ENCODE data around the gene DDX49. TPM values are rescaled to one million over a fixed set of nuclear protein-coding genes. Genes with fewer than 3 reads are reported as not detected.

The DDX49 gene
- polyA plus RNA-seq, 1 of the 3 experiments (the other 2 are of a cell fraction) = 86.8 TPM

DNA sequence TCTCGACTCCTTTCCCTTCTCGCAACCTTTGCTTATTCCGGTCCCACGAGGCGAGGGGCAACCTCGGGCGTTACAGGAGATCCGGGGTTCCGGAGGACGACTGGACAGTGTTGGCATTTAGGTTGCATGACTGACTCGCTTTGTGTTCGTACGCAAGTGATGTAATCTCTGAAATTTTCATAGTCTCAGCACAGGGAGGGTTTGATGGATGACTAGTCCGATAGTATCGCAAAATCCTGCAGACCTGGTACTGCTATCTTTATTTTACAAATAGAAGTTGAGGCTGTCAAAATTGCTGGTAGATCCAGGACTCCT, 342 bp downstream of the DDX49 start:
- Histone ChIP-seq H3F3A (replicated peaks; ENCODE audit: insufficient read depth) (peaks cover 15% of the 10 kb centered on the region), H3K4me1 (ENCODE audit: control insufficient read depth in 1 of 2, insufficient read depth in 2 of 2, low read depth in 1 of 2, low read length in 1 of 2) (peaks cover 5 to 12% of the 10 kb centered on the region in 2 experiments; a peak in 2 of 4 replicates), H3K79me2 (ENCODE audit: insufficient read depth) (peaks cover 71% of the 10 kb centered on the region), H4K20me1 (ENCODE audit: insufficient read depth) (peaks cover 32% of the 10 kb centered on the region), H3K9me2 (no peaks in the 10 kb centered on the region), H3K4me2 (peak overlapping the region; percentile 86), H3K9me3 (no peaks in the 10 kb centered on the region), H3K9ac (peak overlapping the region; percentile 79), H3K27me3 (ENCODE audit: insufficient read depth) (no peaks in the 10 kb centered on the region), H3K4me3 (ENCODE audit: low read depth in 2 of 2, low read length in 1 of 2) (peak overlapping the region; percentile 89 to 92), H2AFZ (ENCODE audit: low read depth) (no peak overlapping the region), H3K27ac (ENCODE audit: low read depth in 2 of 2, low read length in 1 of 2) (peak overlapping the region; percentile 35 to 54; a peak in 3 of 4 replicates), H3K36me3 (replicated peaks in 1 of 2; ENCODE audit: control insufficient read depth in 1 of 2, insufficient read depth in 2 of 2, low read length in 1 of 2) (peaks cover 28% of the 10 kb centered on the region in 2 experiments)
- TF ChIP-seq, protein P1, sequence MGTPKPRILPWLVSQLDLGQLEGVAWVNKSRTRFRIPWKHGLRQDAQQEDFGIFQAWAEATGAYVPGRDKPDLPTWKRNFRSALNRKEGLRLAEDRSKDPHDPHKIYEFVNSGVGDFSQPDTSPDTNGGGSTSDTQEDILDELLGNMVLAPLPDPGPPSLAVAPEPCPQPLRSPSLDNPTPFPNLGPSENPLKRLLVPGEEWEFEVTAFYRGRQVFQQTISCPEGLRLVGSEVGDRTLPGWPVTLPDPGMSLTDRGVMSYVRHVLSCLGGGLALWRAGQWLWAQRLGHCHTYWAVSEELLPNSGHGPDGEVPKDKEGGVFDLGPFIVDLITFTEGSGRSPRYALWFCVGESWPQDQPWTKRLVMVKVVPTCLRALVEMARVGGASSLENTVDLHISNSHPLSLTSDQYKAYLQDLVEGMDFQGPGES (IDR thresholded peaks at IDR 0.05; ENCODE audit: low read depth, low read length) = no peak
- no peak for TF ChIP-seq EZH2phosphoT487 (IDR thresholded peaks at IDR 0.05; ENCODE audit: borderline replicate concordance, low read depth)
- TF ChIP-seq RXRA (IDR thresholded peaks at IDR 0.05; ENCODE audit: borderline replicate concordance, low read depth) = no peak
- TF ChIP-seq, protein P2, sequence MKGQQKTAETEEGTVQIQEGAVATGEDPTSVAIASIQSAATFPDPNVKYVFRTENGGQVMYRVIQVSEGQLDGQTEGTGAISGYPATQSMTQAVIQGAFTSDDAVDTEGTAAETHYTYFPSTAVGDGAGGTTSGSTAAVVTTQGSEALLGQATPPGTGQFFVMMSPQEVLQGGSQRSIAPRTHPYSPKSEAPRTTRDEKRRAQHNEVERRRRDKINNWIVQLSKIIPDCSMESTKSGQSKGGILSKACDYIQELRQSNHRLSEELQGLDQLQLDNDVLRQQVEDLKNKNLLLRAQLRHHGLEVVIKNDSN (IDR thresholded peaks at IDR 0.05; ENCODE audit: borderline replicate concordance, low read depth) = no peak
- TF ChIP-seq MEF2A (IDR thresholded peaks at IDR 0.05; ENCODE audit: borderline replicate concordance, low read depth) = no peak
- TF ChIP-seq, protein P3, sequence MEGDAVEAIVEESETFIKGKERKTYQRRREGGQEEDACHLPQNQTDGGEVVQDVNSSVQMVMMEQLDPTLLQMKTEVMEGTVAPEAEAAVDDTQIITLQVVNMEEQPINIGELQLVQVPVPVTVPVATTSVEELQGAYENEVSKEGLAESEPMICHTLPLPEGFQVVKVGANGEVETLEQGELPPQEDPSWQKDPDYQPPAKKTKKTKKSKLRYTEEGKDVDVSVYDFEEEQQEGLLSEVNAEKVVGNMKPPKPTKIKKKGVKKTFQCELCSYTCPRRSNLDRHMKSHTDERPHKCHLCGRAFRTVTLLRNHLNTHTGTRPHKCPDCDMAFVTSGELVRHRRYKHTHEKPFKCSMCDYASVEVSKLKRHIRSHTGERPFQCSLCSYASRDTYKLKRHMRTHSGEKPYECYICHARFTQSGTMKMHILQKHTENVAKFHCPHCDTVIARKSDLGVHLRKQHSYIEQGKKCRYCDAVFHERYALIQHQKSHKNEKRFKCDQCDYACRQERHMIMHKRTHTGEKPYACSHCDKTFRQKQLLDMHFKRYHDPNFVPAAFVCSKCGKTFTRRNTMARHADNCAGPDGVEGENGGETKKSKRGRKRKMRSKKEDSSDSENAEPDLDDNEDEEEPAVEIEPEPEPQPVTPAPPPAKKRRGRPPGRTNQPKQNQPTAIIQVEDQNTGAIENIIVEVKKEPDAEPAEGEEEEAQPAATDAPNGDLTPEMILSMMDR (IDR thresholded peaks at IDR 0.05) = no peak
- no peak for TF ChIP-seq ELF1 (IDR thresholded peaks at IDR 0.05)
- TF ChIP-seq JUND (IDR thresholded peaks at IDR 0.05) = no peak
- no peak for TF ChIP-seq RCOR1 (IDR thresholded peaks at IDR 0.05; ENCODE audit: low read length)
- no peak for TF ChIP-seq NRF1 (IDR thresholded peaks at IDR 0.05; ENCODE audit: low read depth, low read length)
- TF ChIP-seq FOXJ3 (CRISPR knock-in tag; IDR thresholded peaks at IDR 0.05) = no peak
- TF ChIP-seq, protein P4, sequence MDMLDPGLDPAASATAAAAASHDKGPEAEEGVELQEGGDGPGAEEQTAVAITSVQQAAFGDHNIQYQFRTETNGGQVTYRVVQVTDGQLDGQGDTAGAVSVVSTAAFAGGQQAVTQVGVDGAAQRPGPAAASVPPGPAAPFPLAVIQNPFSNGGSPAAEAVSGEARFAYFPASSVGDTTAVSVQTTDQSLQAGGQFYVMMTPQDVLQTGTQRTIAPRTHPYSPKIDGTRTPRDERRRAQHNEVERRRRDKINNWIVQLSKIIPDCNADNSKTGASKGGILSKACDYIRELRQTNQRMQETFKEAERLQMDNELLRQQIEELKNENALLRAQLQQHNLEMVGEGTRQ (IDR thresholded peaks at IDR 0.05; ENCODE audit: borderline replicate concordance, low read depth, low read length) = no peak
- TF ChIP-seq, protein P5, sequence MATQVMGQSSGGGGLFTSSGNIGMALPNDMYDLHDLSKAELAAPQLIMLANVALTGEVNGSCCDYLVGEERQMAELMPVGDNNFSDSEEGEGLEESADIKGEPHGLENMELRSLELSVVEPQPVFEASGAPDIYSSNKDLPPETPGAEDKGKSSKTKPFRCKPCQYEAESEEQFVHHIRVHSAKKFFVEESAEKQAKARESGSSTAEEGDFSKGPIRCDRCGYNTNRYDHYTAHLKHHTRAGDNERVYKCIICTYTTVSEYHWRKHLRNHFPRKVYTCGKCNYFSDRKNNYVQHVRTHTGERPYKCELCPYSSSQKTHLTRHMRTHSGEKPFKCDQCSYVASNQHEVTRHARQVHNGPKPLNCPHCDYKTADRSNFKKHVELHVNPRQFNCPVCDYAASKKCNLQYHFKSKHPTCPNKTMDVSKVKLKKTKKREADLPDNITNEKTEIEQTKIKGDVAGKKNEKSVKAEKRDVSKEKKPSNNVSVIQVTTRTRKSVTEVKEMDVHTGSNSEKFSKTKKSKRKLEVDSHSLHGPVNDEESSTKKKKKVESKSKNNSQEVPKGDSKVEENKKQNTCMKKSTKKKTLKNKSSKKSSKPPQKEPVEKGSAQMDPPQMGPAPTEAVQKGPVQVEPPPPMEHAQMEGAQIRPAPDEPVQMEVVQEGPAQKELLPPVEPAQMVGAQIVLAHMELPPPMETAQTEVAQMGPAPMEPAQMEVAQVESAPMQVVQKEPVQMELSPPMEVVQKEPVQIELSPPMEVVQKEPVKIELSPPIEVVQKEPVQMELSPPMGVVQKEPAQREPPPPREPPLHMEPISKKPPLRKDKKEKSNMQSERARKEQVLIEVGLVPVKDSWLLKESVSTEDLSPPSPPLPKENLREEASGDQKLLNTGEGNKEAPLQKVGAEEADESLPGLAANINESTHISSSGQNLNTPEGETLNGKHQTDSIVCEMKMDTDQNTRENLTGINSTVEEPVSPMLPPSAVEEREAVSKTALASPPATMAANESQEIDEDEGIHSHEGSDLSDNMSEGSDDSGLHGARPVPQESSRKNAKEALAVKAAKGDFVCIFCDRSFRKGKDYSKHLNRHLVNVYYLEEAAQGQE (IDR thresholded peaks at IDR 0.05; ENCODE audit: low read depth, low read length) = no peak
- no peak for TF ChIP-seq EP300 (IDR thresholded peaks at IDR 0.05; ENCODE audit: borderline replicate concordance in 1 of 2, low read depth in 1 of 2, low read length in 1 of 2)
- no peak for TF ChIP-seq TAF1 (IDR thresholded peaks at IDR 0.05; ENCODE audit: borderline replicate concordance, low read depth, low read length)
- TF ChIP-seq RAD21 (IDR thresholded peaks at IDR 0.05; ENCODE audit: low read length) = no peak
- no peak for TF ChIP-seq SIN3A (IDR thresholded peaks at IDR 0.05; ENCODE audit: borderline replicate concordance, low read depth, low read length)
- TF ChIP-seq TCF12 (IDR thresholded peaks at IDR 0.05) = no peak
- no peak for TF ChIP-seq GATA2 (CRISPR knock-in tag; IDR thresholded peaks at IDR 0.05)
- TF ChIP-seq CHD2 (IDR thresholded peaks at IDR 0.05; ENCODE audit: low read length, partially characterized antibody) = no peak
- ChIA-PET POLR2A (interaction anchor here (0.7 to 2.7 kb wide), 13 partner anchors 9 to 349 kb away, joined by 3 to 16 read pairs (median 4); partner anchors contain the start of genes CERS1, REX1BD and UBA52), CTCF (interaction anchor here (1.1 to 7.2 kb wide), 8 partner anchors 8 to 326 kb away, joined by 3 to 76 read pairs (median 4); partner anchors contain the start of gene CERS1)
- DNase-seq = no peak
- 0% methylated on average over 7 of the region's 15 CpGs for WGBS (ENCODE audit: low lambda C conversion rate)
